H1 (cell line): ENCODE measurements around the gene OR10P1. TPM values are rescaled to one million over a fixed set of nuclear protein-coding genes. Genes with fewer than 3 reads are reported as not detected.

Experiments used
- BACH1 ChIP-seq: IDR thresholded peaks from 2 replicates; pipeline ENCODE4 v1.6.1; 2012; ENCODE audit warnings: low read length, improper control_type of control experiment
- CEBPB ChIP-seq: IDR thresholded peaks from 2 replicates; pipeline ENCODE4 v1.6.1; 2012; ENCODE audit warnings: low read depth, low read length
- CHD7 ChIP-seq: fragments of 300-600 bp; sonication (generic); IDR thresholded peaks from 2 replicates; pipeline ENCODE4 v1.7.1; 2012; ENCODE audit warnings: low read length, moderate library complexity, mild to moderate bottlenecking, inconsistent platforms; ENCODE audit not compliant: insufficient replicate concordance
- EGR1 ChIP-seq: IDR thresholded peaks from 2 replicates; pipeline ENCODE4 v1.6.1; 2011; ENCODE audit warnings: low read depth, low read length, borderline replicate concordance
- EP300 ChIP-seq, 2 experiments: IDR thresholded peaks; 1 replicate in 1 of 2; 2 replicates in 1 of 2; pipeline ENCODE4 v1.6.1; 2011 to 2012; ENCODE audit warnings: low read depth in 2 of 2, low read length in 2 of 2, mild to moderate bottlenecking in 2 of 2, borderline replicate concordance in 1 of 2, inconsistent platforms in 1 of 2, moderate library complexity in 1 of 2
- KDM1A ChIP-seq: fragments of 200-600, 300-600 bp; sonication (generic); IDR thresholded peaks from 2 replicates; pipeline ENCODE4 v1.7.1; 2016; ENCODE audit warnings: mild to moderate bottlenecking, low read length, borderline replicate concordance
- KDM5A ChIP-seq: fragments of 200-600 bp; IDR thresholded peaks from 2 replicates; pipeline ENCODE4 v1.7.1; 2012; ENCODE audit warnings: mild to moderate bottlenecking, low read length, inconsistent platforms, mixed read lengths
- NRF1 ChIP-seq: IDR thresholded peaks from 2 replicates; pipeline ENCODE4 v1.6.1; 2011; ENCODE audit warnings: mild to moderate bottlenecking, low read depth, low read length, improper control_type of control experiment
- RXRA ChIP-seq: IDR thresholded peaks from 2 replicates; pipeline ENCODE4 v1.6.1; 2011; ENCODE audit warnings: low read depth, mild to moderate bottlenecking, low read length, moderate library complexity; ENCODE audit not compliant: insufficient read depth
- SP2 ChIP-seq: IDR thresholded peaks from 2 replicates; pipeline ENCODE4 v1.6.1; 2012; ENCODE audit warnings: mild to moderate bottlenecking, low read length, inconsistent platforms
- YY1 ChIP-seq: IDR thresholded peaks from 2 replicates; pipeline ENCODE4 v1.6.1; 2011; ENCODE audit warnings: low read depth, mild to moderate bottlenecking, low read length
- polyA plus RNA-seq, 7 experiments: library from polyadenylated mRNA; depleted of rRNA in 3 of 7; stranded (reverse) in 5 of 7; unstranded in 2 of 7; fragments of >200 nt in 5 of 7; fragments of 200-250 nt in 2 of 7; gene quantifications; 1 replicate in 5 of 7; 2 replicates in 1 of 7; 4 replicates in 1 of 7; pipeline versions ENCODE4 v1.2.1 to v1.2.3, GENCODE V29; 2011 to 2013; ENCODE audit warnings: missing spikeins in 2 of 7, mixed read lengths in 2 of 7
- total RNA-seq: library from RNA; stranded (reverse); fragmentation: NEBNext Ultra II Directional; extraction: Animal tissue kit (Norgen Biotek cat#: 25700); gene quantifications from 2 replicates; pipeline ENCODE4 v1.2.1, GENCODE V29; 2021

The OR10P1 gene
- total and polyA plus RNA-seq, 2 of the 8 experiments (the other 6 are each of a cell fraction or from before 2014, with no cell fraction given): not detected

DNA sequence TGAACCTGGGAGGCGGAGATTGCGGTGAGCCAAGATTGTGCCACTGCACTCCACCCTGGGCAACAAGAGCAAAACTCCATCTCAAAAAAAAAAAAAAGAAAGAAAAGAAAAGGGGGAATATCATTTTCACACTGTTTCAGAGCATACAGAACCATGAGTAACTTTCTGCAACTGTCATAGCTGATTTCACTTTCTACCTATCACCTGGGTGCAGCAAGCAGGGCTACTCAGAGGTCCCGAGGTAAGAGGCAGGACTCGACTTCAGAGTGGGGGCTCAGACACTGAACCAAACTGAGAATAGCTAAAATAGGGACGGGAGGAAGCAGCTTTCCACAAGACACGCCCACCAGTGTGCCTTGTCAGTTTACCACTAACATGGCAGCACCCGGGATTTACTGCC is 29.8 kb downstream of the OR10P1 start (continued):
- no peak for TF ChIP-seq CHD7
- TF ChIP-seq EP300 (IDR thresholded peaks at IDR 0.05; ENCODE audit: borderline replicate concordance in 1 of 2, low read depth in 2 of 2, low read length in 2 of 2): no peak
- no peak for TF ChIP-seq KDM5A
- TF ChIP-seq KDM1A: no peak
- TF ChIP-seq RXRA: no peak
- no peak for TF ChIP-seq BACH1
- no peak for TF ChIP-seq YY1
- no peak for TF ChIP-seq CEBPB
- no peak for TF ChIP-seq NRF1
- TF ChIP-seq SP2: no peak
- TF ChIP-seq EGR1: no peak
